ENCODE data around the gene CHST12. TPM values are rescaled to one million over a fixed set of nuclear protein-coding genes. Genes with fewer than 3 reads are reported as not detected.

Gene CHST12
- total RNA-seq (2022) (9.8 and 9.9 TPM in 2 replicates), Bru-seq, nascent RNA (percentile 43 among the genes with signal in this experiment), BruChase-seq, experiment 1, labeled RNA remaining after a 6-hour chase (percentile 53 among the genes with signal in this experiment), BruChase-seq, experiment 2, labeled RNA remaining after a 2-hour chase (percentile 49 among the genes with signal in this experiment)
- long read RNA-seq, full-length matches to known transcripts: 30 of 41 reads
- long read RNA-seq, partial matches to known transcripts: 1 of 41 reads
- long read RNA-seq, other reads (novel, unspliced or antisense): 10 of 41 reads

DNA sequence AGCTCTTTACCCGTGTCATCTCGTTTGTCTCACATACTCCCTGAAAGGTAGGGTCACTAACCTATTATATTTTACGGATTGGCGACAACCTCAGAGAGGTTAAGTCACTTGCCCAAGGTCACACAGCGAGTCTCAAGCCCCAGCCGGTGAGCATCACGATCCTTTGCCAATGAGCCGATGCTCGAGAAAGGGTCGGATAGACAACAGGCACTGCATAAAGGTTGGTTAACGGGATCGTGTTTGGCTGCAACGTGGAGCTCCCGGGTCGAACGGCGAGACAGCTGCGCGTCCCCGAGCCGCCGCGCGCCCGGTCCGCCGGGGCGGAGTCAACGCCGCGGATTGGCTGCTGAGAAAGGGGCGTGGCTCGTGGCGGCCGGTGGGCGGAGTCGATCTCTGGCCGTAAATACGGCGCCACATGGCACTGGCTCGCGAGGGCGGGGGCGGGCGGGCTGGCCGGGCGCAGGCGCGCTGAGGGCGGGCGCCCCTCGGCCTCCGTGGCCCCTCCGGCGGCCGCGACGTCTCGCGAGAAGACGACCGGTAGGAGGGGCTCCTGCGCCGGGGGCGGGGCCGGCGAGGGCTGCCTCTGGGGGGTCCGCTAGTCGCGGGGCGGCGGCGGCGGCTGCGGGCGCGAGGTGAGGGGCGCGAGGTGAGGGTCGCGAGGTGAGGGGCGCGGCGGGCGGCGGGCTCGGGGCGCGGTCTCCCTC, at the start of gene CHST12:
Gene CHST12, plus strand, starts transcription at position 598 of the 704 bp plus-strand sequence. CDS start 29,029 bp downstream, outside the sequence.
- Mint-ChIP-seq H3K27me3 (ENCODE audit: insufficient read depth, unreplicated experiment) (no peaks in the 10 kb centered on the region), H3K36me3 (ENCODE audit: insufficient read depth, unreplicated experiment) (peaks cover 5% of the 10 kb centered on the region), H3K9me3 (ENCODE audit: unreplicated experiment) (no peaks in the 10 kb centered on the region), H3K4me1 (ENCODE audit: insufficient read depth, unreplicated experiment) (peaks cover 37% of the 10 kb centered on the region), H3K4me3 (ENCODE audit: unreplicated experiment) (peak within 1 kb of the TSS; percentile 77), H3K27ac (ENCODE audit: low read depth, unreplicated experiment) (peak within 1 kb of the TSS; percentile 39)
- no TSS peak for BruUV-seq (replicated peaks)
- DNase-seq (ENCODE audit: unreplicated experiment): peak; percentile 90
- TF ChIP-seq CTCF (IDR thresholded peaks at IDR 0.05; ENCODE audit: unreplicated experiment): no peak
- POLR2A ChIA-PET: interaction anchor here (0.6 to 1.8 kb wide), 7 partner anchors 8 to 1609 kb away, joined by 3 to 11 read pairs (median 3); partner anchors contain the start of gene EIF3B
- CTCF ChIA-PET: interaction anchor here (0.6 kb wide), 1 partner anchor 54 kb away, joined by 3 read pairs; no protein-coding TSS in a partner anchor
- intact Hi-C loops (cut with micrococcal nuclease): loop anchor here (2.0 kb wide), 1 partner anchor 36 kb away; no protein-coding TSS in a partner anchor

DNA sequence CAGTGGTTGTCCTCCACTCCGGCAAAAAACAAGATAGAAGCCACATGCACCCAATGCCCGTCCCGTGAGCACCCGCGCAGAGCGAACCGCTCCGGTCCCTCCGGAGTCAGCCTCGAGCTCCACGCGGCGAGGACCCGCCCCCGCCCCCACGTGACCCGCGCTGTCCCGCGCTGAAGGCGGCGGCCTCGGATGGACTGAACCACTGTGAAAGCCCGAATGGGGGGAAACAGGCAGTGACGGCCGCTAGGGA, 49.5 kb upstream of the CHST12 start:
- intact Hi-C loops (cut with micrococcal nuclease): no loop called here
- Mint-ChIP-seq H3K36me3 (ENCODE audit: insufficient read depth, unreplicated experiment) (peaks cover 36% of the 10 kb centered on the region), H3K4me3 (ENCODE audit: unreplicated experiment) (peak overlapping the region; percentile 91), H3K9me3 (ENCODE audit: unreplicated experiment) (no peaks in the 10 kb centered on the region), H3K27me3 (ENCODE audit: insufficient read depth, unreplicated experiment) (no peaks in the 10 kb centered on the region), H3K4me1 (ENCODE audit: insufficient read depth, unreplicated experiment) (peaks cover 9% of the 10 kb centered on the region), H3K27ac (ENCODE audit: low read depth, unreplicated experiment) (peak overlapping the region; percentile 100)
- TF ChIP-seq CTCF (IDR thresholded peaks at IDR 0.05; ENCODE audit: unreplicated experiment): no peak
- CTCF ChIA-PET: interaction anchor here (0.6 to 0.7 kb wide), 2 partner anchors 97 to 178 kb away, joined by 3 to 4 read pairs; no protein-coding TSS in a partner anchor
- DNase-seq (ENCODE audit: unreplicated experiment): peak; percentile 86
- BruUV-seq (replicated peaks): no TSS peak
- POLR2A ChIA-PET: interaction anchor here (0.7 to 3.5 kb wide), 29 partner anchors 10 to 896 kb away, joined by 3 to 14 read pairs (median 4); partner anchors contain the start of genes CHST12, MAD1L1, MRM2 and NUDT1

- no TSS peak for BruUV-seq (replicated peaks)
These were observed 49.0 kb upstream of the CHST12 start, which contains the start of gene EIF3B for GRCh38 chr7:2354186-2354938. Gene EIF3B, plus strand, starts transcription at chr7:2354827. Its CDS starts 95 bp downstream, at chr7:2354922.

More at GRCh38 chr7:2354186-2354938, 49.0 kb upstream of the CHST12 start, which contains the start of gene EIF3B:
- Mint-ChIP-seq H3K9me3 (ENCODE audit: unreplicated experiment) (no peaks in the 10 kb centered on the region), H3K4me1 (ENCODE audit: insufficient read depth, unreplicated experiment) (peaks cover 9% of the 10 kb centered on the region), H3K36me3 (ENCODE audit: insufficient read depth, unreplicated experiment) (peaks cover 41% of the 10 kb centered on the region), H3K27ac (ENCODE audit: low read depth, unreplicated experiment) (peak within 1 kb of the TSS; percentile 100), H3K27me3 (ENCODE audit: insufficient read depth, unreplicated experiment) (no peaks in the 10 kb centered on the region), H3K4me3 (ENCODE audit: unreplicated experiment) (peak within 1 kb of the TSS; percentile 91)
- ChIA-PET CTCF (interaction anchor here (0.6 to 1.0 kb wide), 2 partner anchors 179 to 850 kb away, joined by 4 read pairs; partner anchors contain the start of gene INTS1), POLR2A (interaction anchor here (0.7 to 3.5 kb wide), 30 partner anchors 10 to 897 kb away, joined by 3 to 14 read pairs (median 4); partner anchors contain the start of genes CHST12, MAD1L1, MRM2 and NUDT1)
- intact Hi-C loops (cut with micrococcal nuclease): no loop called here
- DNase-seq (ENCODE audit: unreplicated experiment): peak; percentile 94
- TF ChIP-seq CTCF (IDR thresholded peaks at IDR 0.05; ENCODE audit: unreplicated experiment): no peak

Measured in MCF 10A (cell line).